IMR-90 (cell line): ENCODE data around the gene C2. TPM values are rescaled to one million over a fixed set of nuclear protein-coding genes. Genes with fewer than 3 reads are reported as not detected.
A peak's percentile ranks its signal among the peaks of the same experiment; 100 is the strongest.
"Not testable (repeated sequence)": the region's sequence is repeated elsewhere in the genome, so short reads cannot be mapped to it uniquely, and the experiment has no call there.

Experiments used
- ATAC-seq: fragments of 200-7000 bp; cut with Tn5 transposase; 2 replicates; pipeline ENCODE4 v1.9.1; 2020; ENCODE audit warnings: low read depth, mild to moderate bottlenecking, moderate library complexity
- BruUV-seq: library from RNA; stranded (reverse); fragments of 400-500 nt; replicated peaks from 2 replicates; lab custom pipeline; 2021; lab: Mats Ljungman, UMichigan
- CTCF ChIA-PET: fragments of 300-600 bp; formaldehyde crosslinking; extraction: SDS; loops from one replicate; lab custom pipeline; 2021; ENCODE audit warnings: antibody characterized with exemption; lab: Yijun Ruan, JAX
- POLR2A ChIA-PET: fragments of 300-600 bp; sonication (Branson Sonifier 250); formaldehyde crosslinking; loops from one replicate; lab custom pipeline; 2022; ENCODE audit warnings: antibody characterized with exemption; ENCODE audit not compliant: unreplicated experiment; lab: Charles Lee
- DNase-seq: peaks from one replicate; pipeline ENCODE4 v3.0.0; 2013
- H2AFZ ChIP-seq: replicated peaks from 2 replicates; pipeline ENCODE3; 2013; ENCODE audit warnings: low read length, mild to moderate bottlenecking; ENCODE audit not compliant: poor library complexity
- H2AK5ac ChIP-seq: 2 replicates; pipeline ENCODE4 v1.6.1; 2013; ENCODE audit warnings: low read depth, low read length, inconsistent platforms
- H2AK9ac ChIP-seq: replicated peaks from 2 replicates; pipeline ENCODE3; 2013; ENCODE audit warnings: mild to moderate bottlenecking, low read depth, low read length, moderate library complexity; ENCODE audit not compliant: poor library complexity
- H2BK120ac ChIP-seq: 2 replicates; pipeline ENCODE4 v1.6.1; 2013; ENCODE audit warnings: low read depth, low read length, inconsistent platforms
- H2BK15ac ChIP-seq: 3 replicates; pipeline ENCODE4 v1.6.1; 2013; ENCODE audit warnings: low read depth, low read length, inconsistent platforms
- H2BK20ac ChIP-seq: 2 replicates; pipeline ENCODE4 v1.6.1; 2013; ENCODE audit warnings: low read depth, mild to moderate bottlenecking, inconsistent platforms, low read length, moderate library complexity
- H2BK5ac ChIP-seq: 2 replicates; pipeline ENCODE4 v1.6.1; 2013; ENCODE audit warnings: mild to moderate bottlenecking, low read depth, low read length, inconsistent platforms; ENCODE audit not compliant: poor library complexity, severe bottlenecking
- H3K14ac ChIP-seq: replicated peaks from 2 replicates; pipeline ENCODE4 v1.6.1; 2013; ENCODE audit warnings: low read depth, low read length, inconsistent platforms
- H3K18ac ChIP-seq: 2 replicates; pipeline ENCODE4 v1.6.1; 2013; ENCODE audit warnings: low read depth, low read length, control low read depth
- H3K23ac ChIP-seq: 2 replicates; pipeline ENCODE4 v1.6.1; 2013; ENCODE audit warnings: low read depth, low read length, inconsistent platforms
- H3K27ac ChIP-seq: 2 replicates; pipeline ENCODE4 v1.5.1; 2013; ENCODE audit warnings: mild to moderate bottlenecking, control low read depth, low read length; ENCODE audit not compliant: insufficient read depth
- H3K27me3 ChIP-seq: 2 replicates; pipeline ENCODE4 v1.6.1; 2013; ENCODE audit warnings: low read length; ENCODE audit not compliant: control insufficient read depth, insufficient read depth
- H3K36me3 ChIP-seq: 2 replicates; pipeline ENCODE4 v1.6.1; 2013; ENCODE audit warnings: low read length, mixed read lengths; ENCODE audit not compliant: control insufficient read depth, insufficient read depth
- H3K4ac ChIP-seq: 2 replicates; pipeline ENCODE4 v1.6.1; 2013; ENCODE audit warnings: low read depth, low read length, inconsistent platforms
- H3K4me1 ChIP-seq: 2 replicates; pipeline ENCODE4 v1.6.1; 2013; ENCODE audit warnings: low read length, mixed read lengths; ENCODE audit not compliant: control insufficient read depth, insufficient read depth
- H3K4me2 ChIP-seq: 2 replicates; pipeline ENCODE4 v1.6.1; 2013; ENCODE audit warnings: low read depth, mild to moderate bottlenecking, control low read depth, low read length, moderate library complexity
- H3K4me3 ChIP-seq: 2 replicates; pipeline ENCODE4 v1.5.1; 2013; ENCODE audit warnings: low read depth, mild to moderate bottlenecking, control low read depth, low read length, moderate library complexity; ENCODE audit not compliant: insufficient read depth
- H3K56ac ChIP-seq: 2 replicates; pipeline ENCODE4 v1.6.1; 2013; ENCODE audit warnings: low read length, inconsistent platforms; ENCODE audit not compliant: insufficient read depth; ENCODE audit errors: extremely low read depth
- H3K79me1 ChIP-seq, 2 experiments: 2 replicates each; pipeline ENCODE4 v1.6.1; 2013; ENCODE audit warnings: low read length in 2 of 2, inconsistent platforms in 1 of 2, low read depth in 1 of 2
- H3K9ac ChIP-seq: 2 replicates; pipeline ENCODE4 v1.6.1; 2013; ENCODE audit warnings: low read depth, low read length, control low read depth
- H3K9me1 ChIP-seq: 2 replicates; pipeline ENCODE4 v1.6.1; 2013; ENCODE audit warnings: low read length, inconsistent platforms; ENCODE audit not compliant: insufficient read depth
- H3K9me3 ChIP-seq: 2 replicates; pipeline ENCODE4 v1.6.1; 2013; ENCODE audit warnings: low read length; ENCODE audit not compliant: control insufficient read depth, insufficient read depth
- H4K20me1 ChIP-seq: 2 replicates; pipeline ENCODE4 v1.6.1; 2013; ENCODE audit warnings: low read length, inconsistent platforms; ENCODE audit not compliant: insufficient read depth
- H4K5ac ChIP-seq: 2 replicates; pipeline ENCODE4 v1.6.1; 2013; ENCODE audit warnings: mild to moderate bottlenecking, low read depth, low read length, control low read depth
- H4K8ac ChIP-seq, 2 experiments: 2 replicates each; pipeline ENCODE4 v1.6.1; 2013; ENCODE audit warnings: low read depth in 2 of 2, low read length in 2 of 2, control low read depth in 1 of 2, inconsistent platforms in 1 of 2
- H4K91ac ChIP-seq: 2 replicates; pipeline ENCODE4 v1.6.1; 2013; ENCODE audit warnings: low read depth, low read length, inconsistent platforms; ENCODE audit not compliant: insufficient read depth
- WGBS, 2 experiments: methylation state at CpG; one replicate each; pipeline versions ENCODE4 v1.1.5 to v1.1.7; 2013; ENCODE audit warnings: missing lambda C conversion rate in 2 of 2; ENCODE audit not compliant: insufficient read length in 1 of 2; ENCODE audit errors: extremely low coverage in 2 of 2; 5-methylcytosine and 5-hydroxymethylcytosine counted together
- dilution Hi-C: fragments of 300-500 bp; cut with HindIII; formaldehyde crosslinking; loops from one replicate; pipeline ENCODE4 v1.14.3; 2018; ENCODE audit warnings: low sequenced_read_pairs; ENCODE audit not compliant: unreplicated experiment
- in situ Hi-C: fragments of 300-500 bp; cut with MboI; formaldehyde crosslinking; loops from 3 replicates; pipeline ENCODE4 v1.14.3; 2019; ENCODE audit warnings: low sequenced_read_pairs, inconsistent platforms, mixed read lengths
- intact Hi-C: fragments of 100-400 bp; cut with micrococcal nuclease; formaldehyde crosslinking; loops from 2 replicates; pipeline ENCODE4 v1.10.0; 2022
- polyA plus RNA-seq, 3 experiments: library from polyadenylated mRNA; depleted of rRNA; stranded (reverse); fragments of >200 nt; gene quantifications; 2 replicates each; pipeline ENCODE4 v1.2.3, GENCODE V29; 2012; ENCODE audit warnings: low replicate concordance in 1 of 3
- total RNA-seq: library from RNA; depleted of rRNA; stranded (reverse); fragments of >200 nt; gene quantifications from 2 replicates; pipeline ENCODE4 v1.2.3, GENCODE V29; 2012

C2 gene
- total and polyA plus RNA-seq, 2 of the 4 experiments (the other 2 are of a cell fraction): 0.18 to 0.19 TPM

DNA sequence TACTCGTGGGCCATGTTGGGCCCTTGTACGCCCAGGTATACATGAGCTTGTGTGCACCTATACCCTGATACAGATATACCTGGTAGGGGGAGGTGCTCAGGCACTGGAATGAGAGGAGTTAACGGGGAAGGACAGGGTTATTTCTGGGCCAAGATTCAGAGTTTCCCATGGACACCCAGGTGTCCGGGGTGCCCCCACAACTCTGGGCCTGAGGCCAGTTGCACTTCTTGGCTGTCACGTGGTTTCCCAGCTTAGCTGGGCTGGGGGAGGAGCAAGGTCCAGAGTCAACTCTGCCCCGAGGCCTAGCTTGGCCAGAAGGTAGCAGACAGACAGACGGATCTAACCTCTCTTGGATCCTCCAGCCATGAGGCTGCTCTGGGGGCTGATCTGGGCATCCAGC is 54.2 kb downstream of the C2 start, which contains the start of gene C4A:
C4A (plus strand) TSS at position 314 of the 400 bp plus-strand sequence; CDS start at position 365, 51 bp downstream.
- POLR2A ChIA-PET, H3K56ac ChIP-seq, H3K9ac ChIP-seq, H2BK15ac ChIP-seq, dilution Hi-C loops, DNase-seq, CTCF ChIA-PET, H2BK5ac ChIP-seq, H4K5ac ChIP-seq, H3K23ac ChIP-seq, H3K4me1 ChIP-seq, H2BK120ac ChIP-seq, H3K36me3 ChIP-seq, H2BK20ac ChIP-seq, H2AK5ac ChIP-seq, H4K20me1 ChIP-seq, H3K4me2 ChIP-seq, H3K4me3 ChIP-seq, H3K27ac ChIP-seq, intact Hi-C loops, H4K91ac ChIP-seq, H3K79me1 ChIP-seq, H2AK9ac ChIP-seq, H3K18ac ChIP-seq, H3K4ac ChIP-seq, H3K9me1 ChIP-seq, H3K27me3 ChIP-seq, H4K8ac ChIP-seq, H3K9me3 ChIP-seq, H2AFZ ChIP-seq, BruUV-seq, in situ Hi-C loops, H3K14ac ChIP-seq: not testable (repeated sequence)
- peak; percentile 48; the same call in 1 of the 2 replicates for ATAC-seq
- no CpG with 5 or more reads among the region's 7 CpGs for WGBS, 2 experiments

DNA sequence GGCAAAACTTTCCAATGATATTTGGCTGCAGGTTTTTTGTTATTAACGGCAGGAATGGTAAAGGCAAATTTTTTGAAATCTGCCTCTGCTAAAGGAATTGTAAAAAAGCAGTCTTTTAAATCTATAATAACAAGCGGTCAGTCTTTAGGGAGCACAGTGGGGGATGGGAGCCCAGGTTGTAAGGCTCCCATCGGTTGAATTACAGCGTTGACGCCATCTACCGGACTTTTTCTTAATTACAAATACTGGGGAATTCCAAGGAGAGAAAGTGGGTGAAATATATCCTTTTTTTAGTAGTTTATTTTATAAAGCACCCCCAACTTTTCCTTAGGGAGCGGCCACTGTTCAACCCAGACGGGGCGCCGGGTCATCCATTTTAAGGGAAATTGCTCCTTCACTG is 61.8 kb downstream of the C2 start:
- H3K9me3 ChIP-seq, H3K36me3 ChIP-seq, H4K8ac ChIP-seq, intact Hi-C loops, dilution Hi-C loops, ATAC-seq, H2BK20ac ChIP-seq, H2BK5ac ChIP-seq, H3K9me1 ChIP-seq, H3K27ac ChIP-seq, H3K9ac ChIP-seq, H3K79me1 ChIP-seq, H3K18ac ChIP-seq, H3K4me1 ChIP-seq, CTCF ChIA-PET, H2BK120ac ChIP-seq, H3K4ac ChIP-seq, H4K5ac ChIP-seq, H2AK5ac ChIP-seq, in situ Hi-C loops, H4K20me1 ChIP-seq, H2AFZ ChIP-seq, H2AK9ac ChIP-seq, H3K4me3 ChIP-seq, BruUV-seq, H2BK15ac ChIP-seq, H3K56ac ChIP-seq, H4K91ac ChIP-seq, POLR2A ChIA-PET, H3K14ac ChIP-seq, H3K23ac ChIP-seq, H3K27me3 ChIP-seq, H3K4me2 ChIP-seq, DNase-seq: not testable (repeated sequence)
- WGBS, 2 experiments: no CpG with 5 or more reads among the region's 10 CpGs
